ENCODE data around the gene NACC1.

DNA sequence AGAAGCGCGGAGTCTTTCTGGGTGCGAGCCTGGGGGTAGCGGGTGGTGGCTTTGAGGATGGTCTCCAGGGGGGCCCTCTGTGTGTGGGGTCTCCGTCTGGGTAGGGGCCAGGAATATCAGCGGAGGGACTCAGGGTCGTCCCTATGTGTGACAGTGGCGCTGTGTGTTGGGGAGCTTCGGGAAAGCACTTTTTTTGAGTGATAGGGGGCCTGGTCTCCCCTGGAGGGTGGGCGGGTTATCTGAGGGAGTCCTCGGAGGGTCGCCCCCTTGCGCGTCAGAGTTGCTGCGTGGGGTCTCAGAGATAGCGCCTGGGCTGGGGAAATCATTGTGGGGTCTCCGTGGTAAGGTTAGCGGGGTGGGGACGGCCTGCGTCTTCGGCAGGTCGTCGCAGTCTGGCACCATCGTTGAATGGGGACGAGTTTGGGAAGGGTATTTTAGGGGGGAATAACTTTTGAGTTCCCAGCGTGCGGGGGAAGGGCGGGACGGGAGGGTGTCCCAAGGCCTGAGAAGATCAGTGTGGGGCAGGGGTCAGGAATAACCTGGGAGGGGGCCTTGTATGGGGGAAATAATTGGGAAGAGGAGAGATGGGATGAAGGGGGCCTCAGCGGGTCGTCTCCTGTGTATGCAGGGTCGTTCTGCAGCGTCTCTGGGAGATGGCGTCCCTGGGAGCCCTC is 33.0 kb downstream of the NACC1 start:
- TF ChIP-seq, protein P1, sequence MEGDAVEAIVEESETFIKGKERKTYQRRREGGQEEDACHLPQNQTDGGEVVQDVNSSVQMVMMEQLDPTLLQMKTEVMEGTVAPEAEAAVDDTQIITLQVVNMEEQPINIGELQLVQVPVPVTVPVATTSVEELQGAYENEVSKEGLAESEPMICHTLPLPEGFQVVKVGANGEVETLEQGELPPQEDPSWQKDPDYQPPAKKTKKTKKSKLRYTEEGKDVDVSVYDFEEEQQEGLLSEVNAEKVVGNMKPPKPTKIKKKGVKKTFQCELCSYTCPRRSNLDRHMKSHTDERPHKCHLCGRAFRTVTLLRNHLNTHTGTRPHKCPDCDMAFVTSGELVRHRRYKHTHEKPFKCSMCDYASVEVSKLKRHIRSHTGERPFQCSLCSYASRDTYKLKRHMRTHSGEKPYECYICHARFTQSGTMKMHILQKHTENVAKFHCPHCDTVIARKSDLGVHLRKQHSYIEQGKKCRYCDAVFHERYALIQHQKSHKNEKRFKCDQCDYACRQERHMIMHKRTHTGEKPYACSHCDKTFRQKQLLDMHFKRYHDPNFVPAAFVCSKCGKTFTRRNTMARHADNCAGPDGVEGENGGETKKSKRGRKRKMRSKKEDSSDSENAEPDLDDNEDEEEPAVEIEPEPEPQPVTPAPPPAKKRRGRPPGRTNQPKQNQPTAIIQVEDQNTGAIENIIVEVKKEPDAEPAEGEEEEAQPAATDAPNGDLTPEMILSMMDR (IDR thresholded peaks at IDR 0.05; ENCODE audit: low read length): no peak
- TF ChIP-seq EZH2phosphoT487 (IDR thresholded peaks at IDR 0.05; ENCODE audit: low read length) (no peak), EZH2 (optimal IDR thresholded peaks at IDR 0.05; ENCODE audit: low read depth, low read length) (no peak)

Data from MM.1S (cell line).